Neural crest cell (in vitro differentiated cells): Measurements from ENCODE around the gene TCF7L1. TPM values are rescaled to one million over a fixed set of nuclear protein-coding genes. Genes with fewer than 3 reads are reported as not detected.

Source experiments
- DNase-seq: peaks from one replicate; pipeline ENCODE4 v3.0.0; 2021; ENCODE audit warnings: low read depth, mixed read lengths, low spot score
- H3K27ac Mint-ChIP-seq: one replicate; pipeline ENCODE4 v1.8.0; 2021; ENCODE audit warnings: mild to moderate bottlenecking, mixed read lengths; ENCODE audit not compliant: unreplicated experiment
- H3K27me3 Mint-ChIP-seq: 2 replicates; pipeline ENCODE4 v1.8.0; 2021; ENCODE audit warnings: low read depth, mild to moderate bottlenecking, mixed read lengths
- H3K36me3 Mint-ChIP-seq: 2 replicates; pipeline ENCODE4 v1.8.0; 2021; ENCODE audit warnings: low read depth, mild to moderate bottlenecking, mixed read lengths
- H3K4me1 Mint-ChIP-seq: 2 replicates; pipeline ENCODE4 v1.8.0; 2021; ENCODE audit warnings: mixed read lengths
- H3K4me3 Mint-ChIP-seq: one replicate; pipeline ENCODE4 v1.8.0; 2021; ENCODE audit warnings: mild to moderate bottlenecking, mixed read lengths
- H3K9me3 Mint-ChIP-seq: 2 replicates; pipeline ENCODE4 v1.8.0; 2021; ENCODE audit warnings: mixed read lengths
- total RNA-seq: library from RNA; stranded (reverse); gene quantifications from 2 replicates; pipeline ENCODE4 v1.2.1, GENCODE V29; 2021
- TF ChIP-seq, protein P1 (sequence below): fragments of 200-600 bp; sonication (generic); conservative IDR thresholded peaks from 2 replicates; pipeline ENCODE4 v1.5.0; 2021; ENCODE audit warnings: antibody characterized with exemption, mild to moderate bottlenecking

Gene TCF7L1
- total RNA-seq, 1 donor from 2014 or later, result 40.3 TPM

DNA sequence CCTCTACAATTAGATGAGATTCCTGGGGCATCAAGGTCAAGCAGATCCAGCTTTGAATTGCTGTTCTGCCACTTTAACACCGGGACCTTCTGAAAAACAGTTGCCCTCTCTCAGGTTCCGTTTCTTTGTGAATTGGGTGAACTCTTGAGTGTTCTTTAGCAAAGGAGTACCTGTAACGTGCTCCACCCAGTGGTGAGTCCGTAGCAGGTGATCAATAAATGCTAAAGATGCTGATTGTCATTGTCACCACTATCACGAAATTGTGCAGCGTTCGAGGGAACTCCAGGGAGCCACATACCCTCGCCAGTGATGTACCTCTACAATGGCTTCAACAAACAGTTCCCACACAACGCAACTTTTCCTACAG, 81.9 kb downstream of the TCF7L1 start:
- DNase-seq, result no peak
- H3K27ac Mint-ChIP-seq, result peak overlapping the region; percentile 46
- no peaks in the 10 kb centered on the region for H3K36me3 Mint-ChIP-seq
- TF ChIP-seq, protein P1, sequence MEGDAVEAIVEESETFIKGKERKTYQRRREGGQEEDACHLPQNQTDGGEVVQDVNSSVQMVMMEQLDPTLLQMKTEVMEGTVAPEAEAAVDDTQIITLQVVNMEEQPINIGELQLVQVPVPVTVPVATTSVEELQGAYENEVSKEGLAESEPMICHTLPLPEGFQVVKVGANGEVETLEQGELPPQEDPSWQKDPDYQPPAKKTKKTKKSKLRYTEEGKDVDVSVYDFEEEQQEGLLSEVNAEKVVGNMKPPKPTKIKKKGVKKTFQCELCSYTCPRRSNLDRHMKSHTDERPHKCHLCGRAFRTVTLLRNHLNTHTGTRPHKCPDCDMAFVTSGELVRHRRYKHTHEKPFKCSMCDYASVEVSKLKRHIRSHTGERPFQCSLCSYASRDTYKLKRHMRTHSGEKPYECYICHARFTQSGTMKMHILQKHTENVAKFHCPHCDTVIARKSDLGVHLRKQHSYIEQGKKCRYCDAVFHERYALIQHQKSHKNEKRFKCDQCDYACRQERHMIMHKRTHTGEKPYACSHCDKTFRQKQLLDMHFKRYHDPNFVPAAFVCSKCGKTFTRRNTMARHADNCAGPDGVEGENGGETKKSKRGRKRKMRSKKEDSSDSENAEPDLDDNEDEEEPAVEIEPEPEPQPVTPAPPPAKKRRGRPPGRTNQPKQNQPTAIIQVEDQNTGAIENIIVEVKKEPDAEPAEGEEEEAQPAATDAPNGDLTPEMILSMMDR, result no peak
- H3K27me3 Mint-ChIP-seq, result no peaks in the 10 kb centered on the region
- H3K4me3 Mint-ChIP-seq, result peak overlapping the region; percentile 69
- peaks cover 45% of the 10 kb centered on the region for H3K4me1 Mint-ChIP-seq
- no peaks in the 10 kb centered on the region for H3K9me3 Mint-ChIP-seq

DNA sequence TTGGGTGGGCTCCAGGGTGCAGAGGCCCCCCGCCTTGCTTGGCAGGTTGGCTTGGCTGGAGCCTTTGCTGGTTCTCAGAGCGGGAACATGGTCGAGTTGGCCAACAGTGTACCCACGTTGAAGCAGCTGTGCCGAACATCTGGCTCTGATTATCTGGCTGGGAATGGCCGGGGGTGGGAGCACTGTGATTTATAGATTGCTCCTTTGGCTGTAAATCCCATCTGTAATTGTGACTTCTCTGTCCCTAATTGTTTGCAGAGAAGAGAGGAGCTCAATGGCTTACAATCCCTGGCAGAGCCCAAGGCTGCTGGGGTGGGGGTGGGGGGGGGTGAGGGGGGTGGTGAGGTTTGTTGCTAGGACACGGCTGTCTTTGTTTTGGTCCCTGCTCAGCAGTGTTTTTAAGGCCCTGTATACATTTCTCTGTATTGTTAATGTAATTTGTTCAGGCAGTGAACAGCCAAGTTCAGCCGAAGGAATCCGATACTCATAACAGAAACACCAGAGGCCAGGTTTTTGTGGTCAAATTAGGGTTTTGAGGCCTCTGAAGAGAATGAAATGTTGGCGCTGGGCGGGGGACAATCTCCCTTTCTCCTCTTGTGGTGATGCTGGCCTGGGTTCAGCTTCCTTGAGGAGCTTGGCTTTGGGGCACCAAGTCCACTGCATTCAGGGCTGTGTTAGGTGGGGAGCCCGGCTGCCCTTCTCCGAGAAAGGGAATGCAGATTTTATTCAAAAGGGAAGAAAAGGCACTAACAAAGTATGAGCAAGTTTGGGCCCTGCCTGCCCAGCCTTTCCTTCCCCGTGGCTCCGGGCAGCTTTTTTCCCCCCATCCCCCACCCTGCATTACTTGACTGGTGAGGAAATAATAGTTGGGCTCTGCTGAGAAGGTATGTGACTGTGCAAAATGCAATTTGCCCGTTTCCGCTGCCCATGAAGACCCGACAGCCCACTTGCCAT, 82.5 kb downstream of the TCF7L1 start:
- Mint-ChIP-seq H3K9me3 (no peaks in the 10 kb centered on the region), H3K27me3 (no peaks in the 10 kb centered on the region), H3K27ac (peak overlapping the region; percentile 99), H3K4me1 (peaks cover 45% of the 10 kb centered on the region), H3K36me3 (no peaks in the 10 kb centered on the region), H3K4me3 (peak overlapping the region; percentile 83)
- peak; percentile 22 for DNase-seq
- TF ChIP-seq, protein P1, result no peak

DNA sequence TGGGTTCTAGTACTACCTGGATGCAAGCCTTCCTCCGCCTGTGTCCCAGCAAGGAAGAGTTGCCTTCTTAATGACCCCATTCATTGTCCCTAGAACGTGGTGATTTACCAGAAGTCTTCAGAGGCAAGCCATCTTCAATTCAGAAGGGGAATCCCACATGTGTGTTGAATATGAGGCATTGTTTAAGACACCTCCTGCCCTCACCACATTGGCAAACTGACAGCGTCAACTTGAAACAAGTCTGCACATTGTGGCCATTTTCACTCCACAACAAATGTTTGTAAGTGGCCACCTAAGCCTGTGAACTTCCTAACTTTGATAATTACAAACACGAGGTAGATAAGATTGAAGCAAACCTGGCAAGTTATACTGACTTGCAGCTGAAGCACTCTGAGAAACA, 83.7 kb downstream of the TCF7L1 start:
- H3K9me3 Mint-ChIP-seq, result no peaks in the 10 kb centered on the region
- peaks cover 50% of the 10 kb centered on the region for H3K4me1 Mint-ChIP-seq

DNA sequence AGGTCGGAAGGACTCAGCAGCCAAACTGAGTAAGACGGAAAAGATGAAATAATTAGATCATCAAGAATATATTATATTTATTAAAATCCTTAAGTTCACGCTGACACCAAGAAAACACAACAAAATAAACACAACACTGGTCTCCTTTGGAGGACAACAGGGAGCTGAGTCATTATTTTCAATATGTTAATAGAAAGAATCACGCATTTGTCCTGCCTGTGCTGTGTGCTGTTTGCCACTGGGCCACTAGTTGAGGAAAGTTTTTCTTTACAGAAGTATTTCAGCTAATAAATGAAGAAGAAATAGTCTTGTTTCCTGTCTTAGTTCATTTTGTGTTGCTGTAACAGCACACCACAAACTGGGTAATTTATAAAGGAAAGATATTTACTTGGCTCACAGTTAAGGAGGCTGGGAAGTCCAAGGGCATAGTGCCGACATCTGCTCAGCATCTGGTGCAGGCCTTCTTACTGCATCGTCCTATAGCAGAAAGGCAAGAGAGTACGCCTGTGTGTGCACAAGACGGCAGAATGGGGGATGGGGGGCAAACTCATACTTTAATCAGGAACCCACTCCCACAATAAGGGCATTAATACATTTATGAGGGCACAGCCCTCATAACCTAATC, 88.0 kb downstream of the TCF7L1 start:
- Mint-ChIP-seq H3K36me3 (peaks cover 3% of the 10 kb centered on the region), H3K27ac (no peak overlapping the region), H3K27me3 (no peaks in the 10 kb centered on the region), H3K9me3 (no peaks in the 10 kb centered on the region), H3K4me1 (peaks cover 28% of the 10 kb centered on the region), H3K4me3 (no peak overlapping the region)
- DNase-seq, result no peak
- TF ChIP-seq, protein P1, result no peak

More for the DNA sequence above, 83.7 kb downstream of the TCF7L1 start:
- TF ChIP-seq, protein P1, result no peak
- Mint-ChIP-seq H3K4me3 (no peak overlapping the region), H3K27me3 (no peaks in the 10 kb centered on the region), H3K27ac (peak overlapping the region; percentile 99), H3K36me3 (no peaks in the 10 kb centered on the region)
- DNase-seq, result no peak

DNA sequence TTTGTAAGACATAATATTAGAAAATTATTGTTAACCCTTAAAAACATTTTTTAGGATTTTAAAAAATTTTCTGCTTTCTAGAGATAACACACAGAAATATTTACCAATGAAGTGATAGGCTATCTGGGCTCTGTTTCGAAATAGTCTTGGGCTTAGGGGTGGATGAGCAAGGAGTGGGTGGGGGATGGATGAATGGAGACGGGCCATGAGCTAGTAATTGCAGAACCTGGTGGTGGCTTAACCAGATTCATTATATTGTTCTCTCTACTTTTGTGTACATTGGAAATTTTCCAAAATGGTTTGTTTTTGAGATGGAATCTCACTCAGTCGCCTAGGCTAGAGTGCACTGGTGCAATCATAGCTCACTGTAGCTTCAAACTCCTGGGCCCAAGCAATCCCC, 89.6 kb downstream of the TCF7L1 start:
- H3K27ac Mint-ChIP-seq, result no peak overlapping the region
- peaks cover 24% of the 10 kb centered on the region for H3K4me1 Mint-ChIP-seq
- TF ChIP-seq, protein P1, result no peak
- H3K9me3 Mint-ChIP-seq, result no peaks in the 10 kb centered on the region
- DNase-seq, result no peak
- H3K27me3 Mint-ChIP-seq, result no peaks in the 10 kb centered on the region
- H3K4me3 Mint-ChIP-seq, result peak overlapping the region; percentile 4
- peaks cover 3% of the 10 kb centered on the region for H3K36me3 Mint-ChIP-seq
